Suprapubic skin (tissue), 4 donors: ENCODE measurements around the gene B3GALNT2. TPM values are rescaled to one million over a fixed set of nuclear protein-coding genes. Genes with fewer than 3 reads are reported as not detected.
A peak's percentile ranks its signal among the peaks of the same experiment; 100 is the strongest.

Source experiments
- DNase-seq, 2 donors: peaks; one replicate each; pipeline ENCODE4 v3.0.0-alpha.2; 2019; ENCODE audit warnings: low spot score in 2 of 2
- H3K27ac ChIP-seq: fragments of 200-600 bp; sonication (generic); one replicate; pipeline ENCODE4 v1.5.1; 2019
- H3K27me3 ChIP-seq: fragments of 200-600 bp; sonication (generic); one replicate; pipeline ENCODE4 v1.5.1; 2019
- H3K36me3 ChIP-seq: fragments of 200-600 bp; sonication (generic); one replicate; pipeline ENCODE4 v1.5.1; 2019
- H3K4me1 ChIP-seq: fragments of 200-600 bp; sonication (generic); one replicate; pipeline ENCODE4 v1.5.1; 2019
- H3K4me3 ChIP-seq: fragments of 200-600 bp; sonication (generic); one replicate; pipeline ENCODE4 v1.5.1; 2019; ENCODE audit warnings: mild to moderate bottlenecking
- H3K9me3 ChIP-seq: fragments of 200-600 bp; sonication (generic); one replicate; pipeline ENCODE4 v1.5.1; 2019
- EP300 ChIP-seq: sonication (generic); formaldehyde crosslinking; IDR thresholded peaks from one replicate; pipeline ENCODE4 v1.6.1; 2017; ENCODE audit warnings: antibody characterized with exemption
- POLR2A ChIP-seq, 2 donors: fragments of 450-650 bp; IDR thresholded peaks; one replicate each; pipeline ENCODE4 v1.6.1; 2017; ENCODE audit warnings: antibody characterized with exemption in 2 of 2, mild to moderate bottlenecking in 2 of 2, moderate library complexity in 2 of 2
- POLR2AphosphoS5 ChIP-seq, 3 donors: sonication (generic); formaldehyde crosslinking; IDR thresholded peaks; one replicate each; pipeline ENCODE4 v1.6.1; 2017; ENCODE audit warnings: antibody characterized with exemption in 3 of 3
- WGBS: methylation state at CpG from one replicate; pipeline ENCODE4 v1.1.5; 2018; 5-methylcytosine and 5-hydroxymethylcytosine counted together
- total RNA-seq, 4 donors: library from RNA; depleted of rRNA; stranded (reverse); fragments of >200 nt; gene quantifications; one replicate each; pipeline ENCODE4 v1.1.0, GENCODE V29; 2016
- TF ChIP-seq, protein P1 (sequence below), 2 donors: fragments of 200-600 bp in 1 of 2; fragments of 450-650 bp in 1 of 2; sonication (generic) in 1 of 2; IDR thresholded peaks; one replicate each; pipeline ENCODE4 v1.5.1; 2016 to 2019; ENCODE audit warnings: antibody characterized with exemption in 2 of 2, mild to moderate bottlenecking in 1 of 2, moderate library complexity in 1 of 2

The B3GALNT2 gene
- total RNA-seq, 4 donors from 2014 or later = 23.5 to 37.4 (median 29.5) TPM

DNA sequence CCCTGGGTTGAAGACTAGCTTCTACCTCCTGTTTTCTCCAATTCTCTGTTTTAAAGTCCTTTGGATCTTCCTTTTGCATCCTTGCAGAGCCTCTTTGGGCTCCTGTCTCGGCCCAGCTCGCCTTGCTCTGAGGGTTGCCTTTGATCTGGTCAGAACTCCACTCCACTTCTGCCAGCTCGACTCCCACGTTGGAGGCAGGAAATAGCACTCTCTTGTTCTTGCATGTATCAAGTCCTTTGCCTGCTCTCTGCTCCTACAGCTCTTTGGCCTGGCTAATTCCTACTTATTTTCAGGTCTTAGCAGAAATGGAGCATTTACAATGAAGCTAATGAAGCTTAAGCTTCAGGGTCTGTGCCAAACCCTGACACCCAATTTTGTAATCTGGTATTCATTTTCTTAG is 21.1 kb upstream of the B3GALNT2 start:
- H3K36me3 ChIP-seq = no peaks in the 10 kb centered on the region
- H3K9me3 ChIP-seq = no peaks in the 10 kb centered on the region
- no peaks in the 10 kb centered on the region for H3K27me3 ChIP-seq
- no peak for TF ChIP-seq EP300
- TF ChIP-seq, protein P1, sequence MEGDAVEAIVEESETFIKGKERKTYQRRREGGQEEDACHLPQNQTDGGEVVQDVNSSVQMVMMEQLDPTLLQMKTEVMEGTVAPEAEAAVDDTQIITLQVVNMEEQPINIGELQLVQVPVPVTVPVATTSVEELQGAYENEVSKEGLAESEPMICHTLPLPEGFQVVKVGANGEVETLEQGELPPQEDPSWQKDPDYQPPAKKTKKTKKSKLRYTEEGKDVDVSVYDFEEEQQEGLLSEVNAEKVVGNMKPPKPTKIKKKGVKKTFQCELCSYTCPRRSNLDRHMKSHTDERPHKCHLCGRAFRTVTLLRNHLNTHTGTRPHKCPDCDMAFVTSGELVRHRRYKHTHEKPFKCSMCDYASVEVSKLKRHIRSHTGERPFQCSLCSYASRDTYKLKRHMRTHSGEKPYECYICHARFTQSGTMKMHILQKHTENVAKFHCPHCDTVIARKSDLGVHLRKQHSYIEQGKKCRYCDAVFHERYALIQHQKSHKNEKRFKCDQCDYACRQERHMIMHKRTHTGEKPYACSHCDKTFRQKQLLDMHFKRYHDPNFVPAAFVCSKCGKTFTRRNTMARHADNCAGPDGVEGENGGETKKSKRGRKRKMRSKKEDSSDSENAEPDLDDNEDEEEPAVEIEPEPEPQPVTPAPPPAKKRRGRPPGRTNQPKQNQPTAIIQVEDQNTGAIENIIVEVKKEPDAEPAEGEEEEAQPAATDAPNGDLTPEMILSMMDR (IDR thresholded peaks at IDR 0.05) = no peak
- no peak for TF ChIP-seq POLR2AphosphoS5 (IDR thresholded peaks at IDR 0.05)
- no peak for TF ChIP-seq POLR2A (IDR thresholded peaks at IDR 0.05)
- no peak overlapping the region for H3K4me3 ChIP-seq
- H3K4me1 ChIP-seq = no peaks in the 10 kb centered on the region
- H3K27ac ChIP-seq = no peak overlapping the region
- 32% methylated on average over 4 of the region's 4 CpGs for WGBS
- DNase-seq = no peak

DNA sequence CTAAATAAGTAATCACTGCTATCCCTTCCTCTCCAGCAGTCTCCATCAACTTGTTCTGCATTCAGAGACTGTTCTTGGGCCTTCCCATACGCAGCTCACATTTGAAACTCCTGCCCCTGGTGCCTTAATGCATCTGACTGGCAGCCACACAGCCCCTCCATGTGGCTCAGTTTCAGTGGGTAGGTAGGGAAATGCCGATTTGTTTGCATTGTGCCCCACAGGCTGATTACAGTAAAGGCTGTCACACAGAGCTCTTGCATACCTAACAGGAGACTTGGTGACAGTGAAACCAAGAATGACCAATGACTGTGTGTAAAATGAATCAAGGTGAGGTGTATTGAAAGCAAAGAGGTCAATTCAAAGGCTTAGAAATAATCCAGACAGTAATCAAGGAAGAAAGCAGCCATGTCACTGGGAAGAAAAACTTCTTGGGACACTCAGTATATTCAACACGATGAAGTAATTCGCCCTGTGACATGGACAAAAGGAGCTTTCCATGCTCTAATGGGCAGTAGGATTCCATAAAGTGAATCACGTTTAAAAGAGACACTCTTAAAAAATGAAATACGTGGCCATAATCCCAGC is 12.7 kb upstream of the B3GALNT2 start:
- WGBS = 85% methylated on average over 6 of the region's 6 CpGs
- no peak for DNase-seq
- TF ChIP-seq EP300 = no peak
- Histone ChIP-seq H3K9me3 (no peaks in the 10 kb centered on the region), H3K36me3 (no peaks in the 10 kb centered on the region), H3K27me3 (no peaks in the 10 kb centered on the region), H3K4me1 (no peaks in the 10 kb centered on the region), H3K27ac (no peak overlapping the region), H3K4me3 (no peak overlapping the region)

DNA sequence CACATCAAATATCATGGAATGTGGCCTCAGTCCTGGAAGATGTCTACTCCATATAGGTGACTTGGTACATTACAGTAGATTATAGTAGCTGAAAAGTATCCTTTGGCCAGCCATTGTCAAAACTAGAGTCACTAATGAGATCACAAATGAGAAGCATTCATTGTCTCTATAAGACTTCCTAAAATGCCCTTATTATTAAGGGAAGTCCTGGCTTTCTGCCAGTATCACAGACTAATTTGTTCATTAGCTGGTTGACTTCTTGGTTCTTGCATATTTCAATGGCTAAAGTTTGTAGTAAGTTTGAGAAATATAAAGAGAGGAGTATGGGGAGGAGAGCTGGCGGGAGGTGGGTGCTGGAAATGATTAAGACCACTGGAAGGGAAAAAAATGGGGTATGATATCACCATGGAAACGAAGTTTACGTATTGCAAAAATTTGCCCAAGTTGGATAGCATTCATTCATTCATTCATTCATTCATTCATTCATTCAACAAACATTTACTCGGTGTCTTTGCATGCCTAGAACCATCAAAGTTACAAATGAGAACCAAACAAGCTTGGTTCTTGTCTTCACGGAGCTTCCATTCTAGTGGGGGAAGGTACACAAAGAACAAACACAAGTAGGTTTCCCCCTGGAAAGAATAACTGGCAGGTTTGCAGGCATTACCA is 11.7 kb upstream of the B3GALNT2 start:
- H3K4me1 ChIP-seq = no peaks in the 10 kb centered on the region
- H3K27ac ChIP-seq = no peak overlapping the region
- no peak for DNase-seq
- no peak overlapping the region for H3K4me3 ChIP-seq
- TF ChIP-seq, protein P1 (IDR thresholded peaks at IDR 0.05) = no peak
- no peak for TF ChIP-seq POLR2A (IDR thresholded peaks at IDR 0.05)
- TF ChIP-seq POLR2AphosphoS5 (IDR thresholded peaks at IDR 0.05) = no peak
- no peak for TF ChIP-seq EP300
- WGBS = 97% methylated on average over 5 of the region's 5 CpGs
- H3K36me3 ChIP-seq = no peaks in the 10 kb centered on the region
- no peaks in the 10 kb centered on the region for H3K9me3 ChIP-seq
- no peaks in the 10 kb centered on the region for H3K27me3 ChIP-seq

DNA sequence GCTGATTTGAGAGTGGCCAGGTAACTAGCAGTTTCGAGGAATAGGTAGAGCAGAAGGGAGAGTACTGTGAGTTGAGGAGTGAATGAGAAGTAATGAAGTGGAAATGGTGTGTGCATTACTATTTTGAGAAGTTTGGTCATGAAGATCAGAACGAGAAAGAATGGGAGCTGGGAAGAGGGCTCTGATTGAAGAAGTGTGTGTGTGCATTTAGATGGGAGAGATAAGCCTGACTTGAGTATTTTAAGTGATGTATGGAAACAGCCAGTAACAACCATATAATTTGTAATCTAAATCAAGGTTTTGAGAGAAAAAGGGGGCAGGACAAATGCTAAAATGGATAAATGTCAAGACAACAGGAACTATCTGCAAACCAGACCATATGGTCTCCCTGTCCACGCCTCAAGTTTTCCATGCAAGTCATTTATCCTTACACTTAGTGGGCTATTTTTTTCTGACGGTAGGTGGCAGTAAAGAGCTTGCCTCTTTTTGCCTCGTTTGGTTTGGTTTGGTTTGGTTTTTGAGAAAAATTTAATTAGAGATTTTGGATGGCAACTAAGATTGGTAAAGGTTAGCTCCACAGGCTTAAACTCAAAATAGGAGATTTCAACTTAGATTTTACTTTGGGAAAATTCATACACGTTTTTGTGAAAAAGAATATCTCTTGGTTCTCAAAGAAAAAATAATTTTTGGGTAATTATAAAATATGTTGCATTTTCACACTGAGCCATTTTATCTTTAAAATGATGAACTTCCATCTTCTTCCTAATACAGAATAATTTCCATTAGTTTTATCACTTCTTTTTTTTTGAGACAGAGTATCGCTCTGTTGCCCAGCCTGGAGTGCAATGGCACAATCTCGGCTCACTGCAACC is 9.5 kb upstream of the B3GALNT2 start:
- H3K27me3 ChIP-seq = no peaks in the 10 kb centered on the region
- TF ChIP-seq EP300 = no peak
- TF ChIP-seq POLR2A (IDR thresholded peaks at IDR 0.05) = no peak
- TF ChIP-seq, protein P1 (IDR thresholded peaks at IDR 0.05) = peak; percentile 31 to 88
- TF ChIP-seq POLR2AphosphoS5 (IDR thresholded peaks at IDR 0.05) = no peak
- H3K36me3 ChIP-seq = no peaks in the 10 kb centered on the region
- H3K4me1 ChIP-seq = no peaks in the 10 kb centered on the region
- no peaks in the 10 kb centered on the region for H3K9me3 ChIP-seq
- 36% methylated on average over 8 of the region's 8 CpGs for WGBS
- no peak for DNase-seq
- no peak overlapping the region for H3K4me3 ChIP-seq
- H3K27ac ChIP-seq = no peak overlapping the region

DNA sequence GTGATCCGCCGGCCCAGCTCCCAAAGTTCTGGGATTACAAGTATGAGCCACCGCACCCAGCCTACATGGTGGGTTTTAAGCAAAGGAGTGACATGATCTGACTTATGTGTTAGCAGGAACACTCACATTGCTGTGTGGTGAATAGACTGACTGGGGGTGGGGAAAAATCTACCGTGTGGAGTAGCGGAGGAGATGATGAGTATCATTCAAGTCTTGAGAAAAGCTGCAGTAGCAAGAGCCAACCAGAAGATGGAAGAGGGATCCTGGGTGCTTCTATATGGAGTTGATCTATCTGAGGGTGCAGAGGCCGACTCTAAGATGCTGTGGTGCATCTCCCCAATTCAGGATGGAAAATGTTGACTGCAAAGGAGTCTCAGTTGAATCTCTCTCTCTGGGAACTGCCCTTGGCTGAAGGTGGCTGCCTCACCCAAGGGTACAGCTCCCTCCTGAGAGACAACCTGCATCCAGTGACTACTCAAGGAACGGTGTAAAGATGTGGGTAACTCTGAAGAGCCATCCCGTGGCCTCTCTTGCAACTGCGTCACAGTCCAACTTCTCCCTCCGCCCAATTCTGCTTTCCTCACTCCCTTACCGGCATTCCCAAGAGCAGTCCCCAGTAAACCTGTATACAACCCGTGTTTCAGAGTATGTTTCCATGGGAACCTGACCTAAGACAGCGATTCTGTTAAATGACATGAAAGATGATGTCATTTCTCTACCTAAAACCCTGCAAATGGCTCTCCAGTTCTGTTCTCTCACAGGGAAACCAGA is 7.4 kb upstream of the B3GALNT2 start:
- 65% methylated on average over 13 of the region's 13 CpGs for WGBS
- no peaks in the 10 kb centered on the region for H3K9me3 ChIP-seq
- H3K27ac ChIP-seq = no peak overlapping the region
- TF ChIP-seq EP300 (no peak), POLR2A (IDR thresholded peaks at IDR 0.05) (no peak), POLR2AphosphoS5 (IDR thresholded peaks at IDR 0.05) (no peak)
- TF ChIP-seq, protein P1 (IDR thresholded peaks at IDR 0.05) = no peak
- no peak for DNase-seq
- no peaks in the 10 kb centered on the region for H3K36me3 ChIP-seq
- H3K4me3 ChIP-seq = no peak overlapping the region
- H3K4me1 ChIP-seq = no peaks in the 10 kb centered on the region
- H3K27me3 ChIP-seq = no peaks in the 10 kb centered on the region
